Uterus (tissue), 4 donors: ENCODE measurements around the gene AGXT2. TPM values are rescaled to one million over a fixed set of nuclear protein-coding genes. Genes with fewer than 3 reads are reported as not detected.

Experiments used
- DNase-seq, 2 donors: peaks; one replicate each; pipeline ENCODE4 v3.0.0-alpha.2; 2019 to 2020
- H3K27ac ChIP-seq, 2 donors: fragments of 200-600 bp; sonication (generic); 1 replicate in 1 of 2; 2 replicates in 1 of 2; pipeline ENCODE4 v1.5.1; 2016 to 2018
- H3K27me3 ChIP-seq, 2 donors: fragments of 200-600 bp; sonication (generic); one replicate each; pipeline ENCODE4 v1.5.1; 2018 to 2019; ENCODE audit warnings: control low read depth in 1 of 2
- H3K36me3 ChIP-seq, 2 donors: fragments of 200-600 bp; sonication (generic); one replicate each; pipeline ENCODE4 v1.5.1; 2019; ENCODE audit warnings: control low read depth in 1 of 2
- H3K4me1 ChIP-seq, 2 donors: fragments of 200-600 bp; sonication (generic); one replicate each; pipeline ENCODE4 v1.5.1; 2018 to 2019; ENCODE audit warnings: control low read depth in 1 of 2
- H3K4me3 ChIP-seq, 2 donors: fragments of 200-600 bp; sonication (generic); 1 replicate in 1 of 2; 2 replicates in 1 of 2; pipeline ENCODE4 v1.5.1; 2018 to 2019; ENCODE audit warnings: mild to moderate bottlenecking in 1 of 2
- H3K9me3 ChIP-seq, 2 donors: fragments of 200-600 bp; sonication (generic); one replicate each; pipeline ENCODE4 v1.5.1; 2019; ENCODE audit warnings: control low read depth in 1 of 2
- CTCF ChIP-seq, 4 experiments: fragments of 200-600 bp in 2 of 4; fragments of 450-650 bp in 2 of 4; sonication (generic) in 2 of 4; IDR thresholded peaks; one replicate each; pipeline ENCODE4 v1.5.1; 2016 to 2019; ENCODE audit warnings: antibody characterized with exemption in 4 of 4, mild to moderate bottlenecking in 2 of 4, moderate library complexity in 1 of 4
- POLR2A ChIP-seq, 2 donors: fragments of 450-650 bp; IDR thresholded peaks; one replicate each; pipeline ENCODE4 v1.6.1; 2016; ENCODE audit warnings: antibody characterized with exemption in 2 of 2, mild to moderate bottlenecking in 1 of 2, moderate library complexity in 1 of 2
- intact Hi-C: fragments of 100-400 bp; cut with DNase I; formaldehyde crosslinking; loops from one replicate; pipeline ENCODE4 v1.15.1; 2023; ENCODE audit warnings: low total_unique reads
- total RNA-seq, 4 donors: library from RNA; depleted of rRNA in 3 of 4; stranded (reverse); fragments of >200 nt in 3 of 4; gene quantifications; one replicate each; pipeline versions ENCODE4 v1.1.0 to v1.2.4, GENCODE V29; 2014 to 2023
- donor health status: DM: yes; HTN: yes; CAD: no.

Gene AGXT2
- total RNA-seq = not detected

- Histone ChIP-seq H3K36me3 (no peaks in the 10 kb centered on the region), H3K4me3 (no peak within 1 kb of the TSS), H3K9me3 (no peaks in the 10 kb centered on the region), H3K27ac (no peak within 1 kb of the TSS), H3K4me1 (no peaks in the 10 kb centered on the region), H3K27me3 (no peaks in the 10 kb centered on the region)
- DNase-seq = no peak
- TF ChIP-seq POLR2A (IDR thresholded peaks at IDR 0.05) (no peak), CTCF (IDR thresholded peaks at IDR 0.05) (no peak)
- intact Hi-C loops = no loop called here
Observed at GRCh38 chr5:35047785-35048404, at the start of gene AGXT2. TSS of gene AGXT2 (minus strand) at chr5:35047949. CDS start at chr5:35047892, 57 bp downstream.

- no peaks in the 10 kb centered on the region for H3K9me3 ChIP-seq
- H3K27ac ChIP-seq = peak overlapping the region in 1 of 2 donors; percentile 37
- intact Hi-C loops = no loop called here
- no peaks in the 10 kb centered on the region for H3K36me3 ChIP-seq
- H3K4me1 ChIP-seq = no peaks in the 10 kb centered on the region
- DNase-seq = no peak
- TF ChIP-seq POLR2A (IDR thresholded peaks at IDR 0.05) (no peak), CTCF (IDR thresholded peaks at IDR 0.05) (no peak)
- H3K27me3 ChIP-seq = no peaks in the 10 kb centered on the region
- no peak overlapping the region for H3K4me3 ChIP-seq
Observed at GRCh38 chr5:35096932-35097331, 49.2 kb upstream of the AGXT2 start.

GRCh38 chr5:35096216-35096615 is 48.5 kb upstream of the AGXT2 start:
- no peaks in the 10 kb centered on the region for H3K36me3 ChIP-seq
- TF ChIP-seq POLR2A (IDR thresholded peaks at IDR 0.05) = no peak
- no peak for TF ChIP-seq CTCF (IDR thresholded peaks at IDR 0.05)
- no peaks in the 10 kb centered on the region for H3K27me3 ChIP-seq
- intact Hi-C loops = no loop called here
- no peak overlapping the region for H3K4me3 ChIP-seq
- peak overlapping the region; percentile 7 to 37 for H3K27ac ChIP-seq
- no peaks in the 10 kb centered on the region for H3K9me3 ChIP-seq
- no peaks in the 10 kb centered on the region for H3K4me1 ChIP-seq
- no peak for DNase-seq

- no peak overlapping the region for H3K4me3 ChIP-seq
- no peaks in the 10 kb centered on the region for H3K27me3 ChIP-seq
- no peak overlapping the region for H3K27ac ChIP-seq
- no peaks in the 10 kb centered on the region for H3K36me3 ChIP-seq
- no peak for TF ChIP-seq CTCF (IDR thresholded peaks at IDR 0.05)
- TF ChIP-seq POLR2A (IDR thresholded peaks at IDR 0.05) = no peak
- intact Hi-C loops = no loop called here
- no peaks in the 10 kb centered on the region for H3K9me3 ChIP-seq
- DNase-seq = no peak
- H3K4me1 ChIP-seq = no peaks in the 10 kb centered on the region
Observed at GRCh38 chr5:35095366-35095765, 47.6 kb upstream of the AGXT2 start.

- DNase-seq = no peak
- Histone ChIP-seq H3K36me3 (no peaks in the 10 kb centered on the region), H3K27ac (no peak overlapping the region), H3K4me1 (no peaks in the 10 kb centered on the region), H3K27me3 (no peaks in the 10 kb centered on the region), H3K4me3 (no peak overlapping the region), H3K9me3 (no peaks in the 10 kb centered on the region)
- intact Hi-C loops = no loop called here
- TF ChIP-seq CTCF (IDR thresholded peaks at IDR 0.05) (no peak), POLR2A (IDR thresholded peaks at IDR 0.05) (no peak)
Observed at GRCh38 chr5:35094948-35095347, 47.2 kb upstream of the AGXT2 start.
